ENCODE data around the gene PDK2.

PDK2 gene

GRCh38 chr17:50102164-50102991 lies 7.2 kb downstream of the PDK2 start:
- DNase-seq, result no peak

- DNase-seq, result no peak
Measured at GRCh38 chr17:50103252-50103651, 8.1 kb downstream of the PDK2 start.

GRCh38 chr17:50103941-50104340 lies 8.8 kb downstream of the PDK2 start:
- DNase-seq, result no peak

- DNase-seq, result no peak
Measured at GRCh38 chr17:50105811-50106210, 10.7 kb downstream of the PDK2 start.

GRCh38 chr17:50106393-50107131 lies 11.4 kb downstream of the PDK2 start:
- no peak for DNase-seq

- no peak for DNase-seq
Measured at GRCh38 chr17:50107790-50108414, 12.8 kb downstream of the PDK2 start.

GRCh38 chr17:50108556-50108955 lies 13.4 kb downstream of the PDK2 start:
- no peak for DNase-seq

GRCh38 chr17:50109207-50109606 lies 14.1 kb downstream of the PDK2 start:
- DNase-seq, result no peak

GRCh38 chr17:50109785-50110184 lies 14.6 kb downstream of the PDK2 start:
- DNase-seq, result no peak

- no peak for DNase-seq
Measured at GRCh38 chr17:50110591-50111349, 15.6 kb downstream of the PDK2 start.

GRCh38 chr17:50111673-50112655 lies 16.8 kb downstream of the PDK2 start:
- DNase-seq, result no peak

GRCh38 chr17:50112694-50113093 lies 17.5 kb downstream of the PDK2 start:
- no peak for DNase-seq

GRCh38 chr17:50113624-50114320 lies 18.6 kb downstream of the PDK2 start:
- no peak for DNase-seq

GRCh38 chr17:50114401-50114800 lies 19.2 kb downstream of the PDK2 start:
- no peak for DNase-seq

GRCh38 chr17:50114849-50115357 lies 19.8 kb downstream of the PDK2 start:
- no peak for DNase-seq

GRCh38 chr17:50115756-50116155 lies 20.6 kb downstream of the PDK2 start:
- DNase-seq, result no peak

- DNase-seq, result no peak
Measured at GRCh38 chr17:50117202-50118051, 22.3 kb downstream of the PDK2 start.

GRCh38 chr17:50118076-50118827 lies 23.1 kb downstream of the PDK2 start:
- no peak for DNase-seq

GRCh38 chr17:50118828-50119218 lies 23.7 kb downstream of the PDK2 start:
- no peak for DNase-seq
